ENCODE data around the gene PSMC4. TPM values are rescaled to one million over a fixed set of nuclear protein-coding genes. Genes with fewer than 3 reads are reported as not detected.

PSMC4 gene
- total RNA-seq, 1 donor from 2014 or later, result 126 TPM

DNA sequence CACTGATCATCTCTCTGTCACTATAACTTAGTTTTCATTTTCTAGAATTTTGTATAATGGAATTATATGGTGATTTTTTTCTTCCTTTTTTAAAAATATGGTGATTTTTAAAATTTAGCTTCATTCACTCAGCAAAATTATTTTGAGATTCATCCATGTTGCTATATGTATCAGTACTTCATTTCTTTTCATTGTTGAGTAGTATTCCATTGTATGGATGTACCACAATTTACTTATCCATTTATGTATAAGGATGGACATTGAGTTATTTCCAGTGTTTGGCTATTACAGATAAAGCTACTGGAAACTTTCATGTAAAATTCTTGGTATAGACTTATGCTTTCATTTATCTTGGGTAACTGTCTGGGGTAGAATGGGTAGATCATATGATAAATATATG, 38.7 kb downstream of the PSMC4 start:
- TF ChIP-seq, protein P1, sequence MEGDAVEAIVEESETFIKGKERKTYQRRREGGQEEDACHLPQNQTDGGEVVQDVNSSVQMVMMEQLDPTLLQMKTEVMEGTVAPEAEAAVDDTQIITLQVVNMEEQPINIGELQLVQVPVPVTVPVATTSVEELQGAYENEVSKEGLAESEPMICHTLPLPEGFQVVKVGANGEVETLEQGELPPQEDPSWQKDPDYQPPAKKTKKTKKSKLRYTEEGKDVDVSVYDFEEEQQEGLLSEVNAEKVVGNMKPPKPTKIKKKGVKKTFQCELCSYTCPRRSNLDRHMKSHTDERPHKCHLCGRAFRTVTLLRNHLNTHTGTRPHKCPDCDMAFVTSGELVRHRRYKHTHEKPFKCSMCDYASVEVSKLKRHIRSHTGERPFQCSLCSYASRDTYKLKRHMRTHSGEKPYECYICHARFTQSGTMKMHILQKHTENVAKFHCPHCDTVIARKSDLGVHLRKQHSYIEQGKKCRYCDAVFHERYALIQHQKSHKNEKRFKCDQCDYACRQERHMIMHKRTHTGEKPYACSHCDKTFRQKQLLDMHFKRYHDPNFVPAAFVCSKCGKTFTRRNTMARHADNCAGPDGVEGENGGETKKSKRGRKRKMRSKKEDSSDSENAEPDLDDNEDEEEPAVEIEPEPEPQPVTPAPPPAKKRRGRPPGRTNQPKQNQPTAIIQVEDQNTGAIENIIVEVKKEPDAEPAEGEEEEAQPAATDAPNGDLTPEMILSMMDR (conservative IDR thresholded peaks at IDR 0.05; ENCODE audit: low read depth, low read length), result no peak
- no peak for DNase-seq (ENCODE audit: low read depth)
- no peak overlapping the region for H3K4me3 ChIP-seq (ENCODE audit: low read depth, low read length)

DNA sequence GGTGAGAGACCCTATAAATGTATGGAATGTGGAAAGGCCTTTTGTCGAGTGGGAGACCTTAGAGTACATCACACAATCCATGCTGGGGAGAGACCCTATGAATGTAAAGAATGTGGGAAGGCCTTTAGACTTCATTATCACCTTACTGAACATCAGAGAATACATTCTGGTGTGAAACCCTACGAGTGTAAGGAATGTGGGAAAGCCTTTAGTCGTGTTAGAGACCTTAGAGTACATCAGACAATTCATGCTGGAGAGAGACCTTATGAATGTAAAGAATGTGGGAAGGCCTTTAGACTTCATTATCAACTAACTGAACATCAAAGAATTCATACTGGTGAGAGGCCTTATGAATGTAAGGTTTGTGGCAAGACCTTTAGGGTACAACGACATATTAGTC, 43.0 kb downstream of the PSMC4 start:
- TF ChIP-seq, protein P1 (conservative IDR thresholded peaks at IDR 0.05; ENCODE audit: low read depth, low read length), result no peak
- no peak for DNase-seq (ENCODE audit: low read depth)
- no peak overlapping the region for H3K4me3 ChIP-seq (ENCODE audit: low read depth, low read length)

DNA sequence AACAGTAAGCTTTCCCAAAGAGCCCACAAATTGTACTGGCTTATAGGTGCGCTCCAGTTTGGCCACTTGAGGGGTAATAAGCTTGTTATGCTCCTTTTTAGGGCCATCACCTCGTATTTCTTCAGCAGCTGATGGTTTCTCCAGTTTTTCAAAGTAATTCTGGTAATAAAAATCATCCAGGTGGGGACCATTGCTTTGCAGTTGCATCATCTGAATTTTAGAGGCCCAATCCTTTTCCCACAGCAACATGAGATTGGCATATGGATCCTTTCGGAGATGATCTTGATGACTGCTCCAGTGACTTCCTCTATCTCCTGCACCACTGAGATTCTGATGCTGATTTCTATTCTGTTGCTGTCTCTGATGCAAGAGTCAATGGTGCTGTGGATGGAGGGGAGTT, 53.0 kb downstream of the PSMC4 start:
- no peak for DNase-seq (ENCODE audit: low read depth)
- TF ChIP-seq, protein P1 (conservative IDR thresholded peaks at IDR 0.05; ENCODE audit: low read depth, low read length), result no peak
- H3K4me3 ChIP-seq (ENCODE audit: low read depth, low read length), result no peak overlapping the region

DNA sequence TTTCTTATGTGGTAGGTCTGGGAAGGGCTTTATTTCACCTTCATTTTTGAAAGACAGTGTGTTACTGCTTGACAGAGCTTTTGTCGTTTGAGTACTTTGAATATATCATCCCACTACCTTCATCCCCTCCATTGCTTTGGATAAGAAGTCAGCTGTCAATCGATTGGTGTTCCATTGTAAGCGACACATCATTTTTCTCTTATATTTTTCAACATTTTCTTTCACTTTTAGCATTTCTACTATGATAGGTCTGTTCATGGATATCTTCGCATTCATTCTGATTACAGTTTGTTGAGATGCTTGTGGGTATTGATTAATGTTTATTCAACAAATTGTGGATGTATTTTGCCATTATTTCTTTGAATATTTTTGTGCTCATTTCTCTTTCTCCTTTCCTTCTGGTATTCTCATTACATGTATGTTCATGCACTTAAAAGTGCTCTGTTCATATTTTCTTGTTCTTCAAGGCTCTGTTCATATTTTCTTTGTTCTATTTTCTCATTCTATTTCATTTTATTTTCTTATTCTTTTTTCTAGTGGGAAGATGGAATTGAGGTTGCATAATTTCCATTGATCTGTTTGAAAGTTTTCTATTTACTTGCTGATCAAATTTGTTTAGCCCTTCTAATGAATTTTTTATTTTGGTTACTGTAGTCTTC, 55.1 kb downstream of the PSMC4 start:
- no peak overlapping the region for H3K4me3 ChIP-seq (ENCODE audit: low read depth, low read length)
- TF ChIP-seq, protein P1 (conservative IDR thresholded peaks at IDR 0.05; ENCODE audit: low read depth, low read length), result no peak
- DNase-seq (ENCODE audit: low read depth), result no peak

DNA sequence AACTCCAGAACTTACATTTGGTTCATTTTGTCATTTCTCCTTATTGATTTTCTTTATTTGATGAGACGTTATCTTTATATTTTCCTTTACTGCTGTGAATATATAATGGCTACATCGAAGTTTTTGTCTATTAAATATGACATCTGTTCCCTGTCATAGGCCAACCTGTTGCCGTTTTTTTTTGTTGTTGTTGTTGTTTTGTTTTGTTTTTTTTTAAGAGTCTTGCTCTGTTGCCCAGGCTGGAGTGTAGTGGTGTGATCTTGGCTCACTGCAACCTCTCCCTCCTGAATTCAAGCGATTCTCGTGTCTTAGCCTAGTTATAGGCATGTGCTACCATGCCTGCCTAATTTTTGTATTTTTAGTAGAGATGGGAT, 55.6 kb downstream of the PSMC4 start:
- TF ChIP-seq, protein P1 (conservative IDR thresholded peaks at IDR 0.05; ENCODE audit: low read depth, low read length), result no peak
- no peak for DNase-seq (ENCODE audit: low read depth)
- no peak overlapping the region for H3K4me3 ChIP-seq (ENCODE audit: low read depth, low read length)

Other genes with a start within 250 kb of the PSMC4 start
- not detected in 2 replicates for gene CLC, start 233.1 kb upstream of the PSMC4 start, total RNA-seq
- not detected in 2 replicates for gene LEUTX, start 192.3 kb upstream of the PSMC4 start, total RNA-seq
- gene DYRK1B, start 137.0 kb upstream of the PSMC4 start, total RNA-seq, result 5.7 and 15.5 TPM in 2 replicates
- 187 and 237 TPM in 2 replicates for gene FBL, start 124.8 kb upstream of the PSMC4 start, total RNA-seq
- 0.07 and 0.17 TPM in 2 replicates for gene FCGBP, start 36.5 kb upstream of the PSMC4 start, total RNA-seq
- 0.17 and 0.87 TPM in 2 replicates for gene ZNF546, start 25.9 kb downstream of the PSMC4 start, total RNA-seq
- gene ZNF780B, start 85.1 kb downstream of the PSMC4 start, total RNA-seq, result 5.6 and 21.4 TPM in 2 replicates
- 6.9 and 12.5 TPM in 2 replicates for gene ZNF780A, start 119.8 kb downstream of the PSMC4 start, total RNA-seq
- 9.9 and 10.4 TPM in 2 replicates for gene MAP3K10, start 220.3 kb downstream of the PSMC4 start, total RNA-seq
- gene TTC9B, start 247.2 kb downstream of the PSMC4 start, total RNA-seq, result not detected in 2 replicates